SK-N-MC (cell line): ENCODE data around the gene CACNB2.

Experiments used
- DNase-seq: peaks from one replicate; pipeline ENCODE4 v3.0.0-alpha.2; 2011; ENCODE audit warnings: low read depth, low spot score
- H3K27ac ChIP-seq: fragments of 200-600 bp; sonication (generic); 2 replicates; pipeline ENCODE4 v1.5.1; 2016; ENCODE audit warnings: mixed run types
- H3K36me3 ChIP-seq: fragments of 200-600 bp; sonication (generic); 2 replicates; pipeline ENCODE4 v1.6.1; 2017; ENCODE audit warnings: antibody characterized with exemption, low read length, mixed read lengths; ENCODE audit not compliant: insufficient read depth
- H3K4me3 ChIP-seq: fragments of 200-600 bp; sonication (generic); 2 replicates; pipeline ENCODE4 v1.5.1; 2016
- H3K9ac ChIP-seq: fragments of 200-600 bp; sonication (generic); 2 replicates; pipeline ENCODE4 v1.8.0; 2017; ENCODE audit warnings: mixed run types, mixed read lengths; ENCODE audit not compliant: insufficient read length
- H3K9me3 ChIP-seq: fragments of 200-600 bp; sonication (generic); 2 replicates; pipeline ENCODE4 v1.6.1; 2017; ENCODE audit warnings: low read depth, mild to moderate bottlenecking, antibody characterized with exemption, low read length, moderate library complexity, mixed read lengths
- EZH2 ChIP-seq: fragments of 200-600 bp; sonication (generic); IDR thresholded peaks from one replicate; pipeline ENCODE4 v1.6.1; 2017; ENCODE audit warnings: antibody characterized with exemption
- FOXP2 ChIP-seq: optimal IDR thresholded peaks from 2 replicates; pipeline ENCODE3; 2011; ENCODE audit warnings: mild to moderate bottlenecking, moderate library complexity; ENCODE audit not compliant: insufficient read depth; ENCODE audit errors: extremely low read length, control extremely low read depth
- POLR2AphosphoS5 ChIP-seq: IDR thresholded peaks from 2 replicates; pipeline ENCODE4 v1.6.1; 2012; ENCODE audit warnings: mild to moderate bottlenecking, low read depth, low read length, borderline replicate concordance

The CACNB2 gene

DNA sequence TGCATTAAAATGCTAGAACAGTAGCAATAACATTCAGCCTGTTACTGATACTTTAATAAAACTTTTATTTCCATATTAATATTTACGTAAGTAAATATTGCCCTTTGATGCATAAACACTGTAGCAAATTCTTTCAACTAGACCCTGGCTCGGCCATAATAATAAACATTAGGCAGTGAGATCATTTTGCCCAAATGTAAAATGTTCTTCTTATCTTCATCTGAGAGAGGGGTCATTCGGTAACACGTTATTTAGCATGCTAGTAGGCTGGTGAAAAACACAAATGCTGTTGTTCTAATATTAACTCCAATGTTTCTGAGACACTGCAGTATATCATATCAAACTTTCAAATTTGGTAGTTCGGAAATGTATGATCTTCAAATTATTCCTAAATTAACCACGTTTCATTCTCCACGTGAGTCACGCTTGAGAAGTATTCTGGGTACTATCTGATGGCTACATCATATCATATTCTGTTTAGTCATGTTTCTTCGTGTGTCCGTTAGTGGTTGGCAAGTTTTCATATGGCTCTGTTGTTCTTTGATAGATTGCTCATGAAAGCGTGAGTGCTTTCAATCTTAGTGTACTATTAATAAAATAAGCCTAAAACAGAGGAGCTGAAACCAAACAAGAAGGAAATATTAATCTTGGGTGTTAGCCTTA, 365.4 kb downstream of the CACNB2 start:
- Histone ChIP-seq H3K9ac (no peak overlapping the region), H3K9me3 (no peaks in the 10 kb centered on the region)
- no peak for TF ChIP-seq FOXP2
- no peak for TF ChIP-seq EZH2
- no peak for TF ChIP-seq POLR2AphosphoS5

DNA sequence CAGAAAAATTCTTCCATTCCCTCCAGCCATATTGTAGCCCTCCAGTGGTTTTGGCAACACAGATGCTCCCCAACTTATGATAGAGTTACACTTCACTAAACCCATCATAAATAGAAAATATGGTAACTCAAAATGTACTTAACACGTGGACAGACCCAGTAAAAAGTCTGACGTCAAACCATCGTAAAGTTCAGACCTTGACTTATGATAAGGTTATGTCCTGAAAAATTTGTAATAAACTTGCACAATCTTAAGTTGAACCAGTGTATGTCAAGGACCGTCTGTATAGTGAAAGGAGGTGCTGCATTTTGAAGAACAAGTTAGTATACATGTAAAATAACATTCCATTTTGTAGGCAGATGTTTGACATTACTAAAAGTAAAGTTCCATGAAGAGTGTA, 368.4 kb downstream of the CACNB2 start:
- no peak for TF ChIP-seq EZH2
- no peak for TF ChIP-seq FOXP2
- TF ChIP-seq POLR2AphosphoS5: no peak
- Histone ChIP-seq H3K9me3 (no peaks in the 10 kb centered on the region), H3K27ac (no peak overlapping the region), H3K36me3 (no peaks in the 10 kb centered on the region), H3K9ac (no peak overlapping the region), H3K4me3 (no peak overlapping the region)
- DNase-seq: no peak

More for the DNA sequence above, 365.4 kb downstream of the CACNB2 start:
- Histone ChIP-seq H3K4me3 (no peak overlapping the region), H3K36me3 (no peaks in the 10 kb centered on the region), H3K27ac (no peak overlapping the region)
- no peak for DNase-seq

DNA sequence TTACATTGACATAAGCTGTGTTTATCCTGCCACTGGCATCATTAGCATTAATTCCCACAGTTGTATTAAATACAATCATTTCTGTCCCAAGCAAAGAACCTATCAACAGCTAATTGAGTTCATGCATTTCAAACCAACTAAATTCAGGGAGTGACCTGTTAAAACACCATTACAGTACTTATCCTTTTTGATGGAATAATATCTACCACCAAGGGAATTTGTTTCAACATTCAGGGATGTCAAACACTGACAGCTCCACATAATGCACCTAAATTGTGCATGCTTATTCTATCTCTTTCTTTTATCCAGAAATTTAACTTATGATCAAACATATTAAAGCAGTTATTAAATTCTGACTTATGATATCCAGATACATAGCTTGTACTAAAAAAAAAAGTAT, 374.3 kb downstream of the CACNB2 start:
- H3K36me3 ChIP-seq: no peaks in the 10 kb centered on the region
- H3K4me3 ChIP-seq: no peak overlapping the region
- no peak overlapping the region for H3K9ac ChIP-seq
- DNase-seq: no peak
- TF ChIP-seq FOXP2 (no peak), POLR2AphosphoS5 (no peak), EZH2 (no peak)
- H3K9me3 ChIP-seq: no peaks in the 10 kb centered on the region
- no peak overlapping the region for H3K27ac ChIP-seq

DNA sequence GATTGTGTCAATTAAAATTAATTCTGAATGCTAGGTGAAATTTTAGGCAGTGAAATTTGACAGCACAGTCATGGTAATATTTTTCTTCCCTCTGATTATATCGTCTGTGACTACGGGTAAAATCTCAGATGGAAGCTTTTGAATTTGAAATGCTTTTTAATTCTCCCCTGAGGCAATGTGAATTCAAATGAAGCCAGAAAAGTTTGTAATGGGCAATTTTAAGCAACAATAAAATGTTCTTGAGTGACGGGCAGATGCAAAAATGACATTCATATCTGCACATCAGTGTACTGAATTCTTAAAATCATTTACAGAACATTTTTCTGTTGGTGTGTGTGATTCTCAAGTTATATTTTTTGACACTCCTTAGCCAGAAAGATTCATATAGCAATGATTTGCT, 376.6 kb downstream of the CACNB2 start:
- H3K27ac ChIP-seq: peak overlapping the region; percentile 25; the same call in 1 of the 2 replicates

DNA sequence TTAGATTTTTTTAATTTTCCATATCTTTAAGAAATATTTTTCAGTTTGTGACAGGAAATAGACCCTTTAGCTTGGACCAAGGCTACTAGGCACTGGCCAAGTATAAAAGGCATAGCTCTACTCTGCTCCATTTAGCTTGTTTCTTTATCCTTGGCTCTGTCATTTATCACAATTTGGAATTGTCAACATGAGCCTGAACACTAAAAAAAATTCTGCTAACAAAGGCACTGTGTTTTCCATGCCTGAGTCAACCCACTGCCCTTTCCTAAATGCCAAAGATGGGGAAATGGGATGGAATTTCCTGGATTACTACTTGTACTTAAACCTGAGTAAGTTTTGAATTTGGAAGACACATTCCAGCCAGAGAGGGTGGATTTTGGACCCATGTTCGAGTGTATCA, 382.8 kb downstream of the CACNB2 start:
- no peak overlapping the region for H3K27ac ChIP-seq
- DNase-seq: no peak
- H3K9ac ChIP-seq: no peak overlapping the region
- peaks cover 17% of the 10 kb centered on the region; the same call in 1 of the 2 replicates for H3K36me3 ChIP-seq
- TF ChIP-seq POLR2AphosphoS5 (no peak), FOXP2 (no peak), EZH2 (no peak)
- no peak overlapping the region for H3K4me3 ChIP-seq
- no peaks in the 10 kb centered on the region for H3K9me3 ChIP-seq

More for the DNA sequence above, 376.6 kb downstream of the CACNB2 start:
- Histone ChIP-seq H3K9ac (no peak overlapping the region), H3K36me3 (peaks cover 17% of the 10 kb centered on the region; the same call in 1 of the 2 replicates), H3K4me3 (no peak overlapping the region), H3K9me3 (no peaks in the 10 kb centered on the region)
- TF ChIP-seq FOXP2 (no peak), POLR2AphosphoS5 (no peak), EZH2 (no peak)
- DNase-seq: peak; percentile 14

DNA sequence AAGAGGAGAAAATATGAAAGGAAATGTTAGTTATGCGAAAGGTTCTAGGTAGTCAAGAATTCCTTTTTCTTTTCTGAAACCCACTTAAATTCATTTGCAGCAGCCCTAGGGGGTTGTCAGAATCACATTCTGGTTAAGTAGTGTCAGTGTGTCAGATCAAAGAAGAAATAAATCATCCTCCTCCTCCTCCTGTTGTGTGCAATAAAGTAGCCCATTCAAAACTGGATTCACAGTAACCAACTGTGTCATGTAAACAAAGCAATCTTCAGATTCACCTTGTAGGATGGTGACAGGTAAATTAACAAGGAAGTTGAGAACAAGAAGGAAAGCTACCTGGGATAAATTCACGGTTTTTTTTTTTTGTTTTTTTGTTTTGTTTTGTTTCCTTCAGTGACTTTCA, 383.6 kb downstream of the CACNB2 start:
- Histone ChIP-seq H3K4me3 (no peak overlapping the region), H3K9me3 (no peaks in the 10 kb centered on the region), H3K9ac (no peak overlapping the region), H3K36me3 (peaks cover 19% of the 10 kb centered on the region; the same call in 1 of the 2 replicates), H3K27ac (no peak overlapping the region)
- TF ChIP-seq POLR2AphosphoS5 (no peak), FOXP2 (no peak), EZH2 (no peak)
- no peak for DNase-seq

DNA sequence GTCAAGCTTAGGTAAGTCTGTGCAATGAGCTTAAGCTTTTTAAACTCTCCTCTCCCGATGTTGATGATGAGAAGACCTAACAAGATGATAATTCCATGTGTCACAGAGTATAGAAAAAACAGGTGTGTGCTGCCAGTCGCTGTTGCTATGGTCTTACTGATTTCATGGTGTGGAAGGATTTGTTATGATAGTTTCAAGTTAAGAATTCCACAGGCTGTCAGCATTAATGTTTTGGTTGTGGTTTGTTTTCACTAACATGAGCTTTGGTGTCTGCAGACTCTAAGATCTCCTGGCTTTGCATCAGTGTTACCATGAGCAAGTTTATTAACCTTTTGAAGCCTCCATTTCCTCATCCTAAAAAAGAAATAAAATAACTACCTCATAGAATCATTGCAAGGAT, 387.5 kb downstream of the CACNB2 start:
- H3K9me3 ChIP-seq: no peaks in the 10 kb centered on the region
- no peak overlapping the region for H3K9ac ChIP-seq
- peaks cover 12% of the 10 kb centered on the region; the same call in 1 of the 2 replicates for H3K36me3 ChIP-seq
- no peak for DNase-seq
- H3K4me3 ChIP-seq: no peak overlapping the region
- no peak overlapping the region for H3K27ac ChIP-seq
- TF ChIP-seq FOXP2: no peak
- no peak for TF ChIP-seq POLR2AphosphoS5
- TF ChIP-seq EZH2: no peak

DNA sequence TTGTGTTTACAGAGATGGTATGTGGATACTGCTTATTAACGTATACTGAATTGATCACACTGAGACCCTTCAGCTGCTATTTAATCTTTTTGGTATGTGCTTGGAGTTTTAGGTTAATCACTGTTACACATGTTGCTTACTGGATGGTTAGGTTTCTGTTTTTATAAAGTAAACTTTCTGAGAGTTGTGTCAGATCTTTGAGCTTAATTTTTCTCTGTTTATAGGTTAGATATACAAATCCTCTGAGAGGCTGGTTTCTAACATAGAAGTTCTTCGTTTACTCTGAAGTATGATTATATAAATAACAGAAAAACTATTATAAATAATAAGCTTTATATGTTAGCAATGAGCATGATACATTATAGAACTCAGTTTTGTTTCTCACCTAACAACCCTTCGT, 388.1 kb downstream of the CACNB2 start:
- Histone ChIP-seq H3K27ac (no peak overlapping the region), H3K9ac (no peak overlapping the region), H3K4me3 (no peak overlapping the region), H3K9me3 (no peaks in the 10 kb centered on the region), H3K36me3 (peaks cover 12% of the 10 kb centered on the region; the same call in 1 of the 2 replicates)
- no peak for DNase-seq
- TF ChIP-seq EZH2 (no peak), FOXP2 (no peak), POLR2AphosphoS5 (no peak)
